ENCODE measurements around the gene DLGAP4.

Gene DLGAP4

GRCh38 chr20:36407199-36407733 lies 101.1 kb downstream of the DLGAP4 start:
- no peak for DNase-seq (ENCODE audit: low read depth)

GRCh38 chr20:36408219-36408618 lies 102.1 kb downstream of the DLGAP4 start:
- DNase-seq (ENCODE audit: low read depth) = no peak

- no peak for DNase-seq (ENCODE audit: low read depth)
These were observed 105.8 kb downstream of the DLGAP4 start for GRCh38 chr20:36411861-36412454.

GRCh38 chr20:36415475-36416002 lies 109.4 kb downstream of the DLGAP4 start:
- no peak for DNase-seq (ENCODE audit: low read depth)

- DNase-seq (ENCODE audit: low read depth) = no peak
These were observed 112.6 kb downstream of the DLGAP4 start for GRCh38 chr20:36418711-36419110.

GRCh38 chr20:36421641-36422040 lies 115.5 kb downstream of the DLGAP4 start:
- no peak for DNase-seq (ENCODE audit: low read depth)

- no peak for DNase-seq (ENCODE audit: low read depth)
These were observed 118.2 kb downstream of the DLGAP4 start for GRCh38 chr20:36424314-36424713.

- no peak for DNase-seq (ENCODE audit: low read depth)
These were observed 119.0 kb downstream of the DLGAP4 start for GRCh38 chr20:36425166-36425565.

GRCh38 chr20:36431604-36432003 lies 125.5 kb downstream of the DLGAP4 start:
- no peak for DNase-seq (ENCODE audit: low read depth)

GRCh38 chr20:36432096-36432495 lies 126.0 kb downstream of the DLGAP4 start:
- DNase-seq (ENCODE audit: low read depth) = no peak

- DNase-seq (ENCODE audit: low read depth) = no peak
These were observed 128.2 kb downstream of the DLGAP4 start for GRCh38 chr20:36434383-36434782.

GRCh38 chr20:36435124-36435523 lies 129.0 kb downstream of the DLGAP4 start:
- DNase-seq (ENCODE audit: low read depth) = no peak

- DNase-seq (ENCODE audit: low read depth) = peak; percentile 68
These were observed 129.7 kb downstream of the DLGAP4 start for GRCh38 chr20:36435592-36436541.

- DNase-seq (ENCODE audit: low read depth) = no peak
These were observed 133.0 kb downstream of the DLGAP4 start for GRCh38 chr20:36439040-36439730.

- DNase-seq (ENCODE audit: low read depth) = no peak
These were observed 133.6 kb downstream of the DLGAP4 start for GRCh38 chr20:36439731-36440072.

- no peak for DNase-seq (ENCODE audit: low read depth)
These were observed 134.4 kb downstream of the DLGAP4 start for GRCh38 chr20:36440370-36441026.

- DNase-seq (ENCODE audit: low read depth) = no peak
These were observed 134.9 kb downstream of the DLGAP4 start for GRCh38 chr20:36441027-36441414.

GRCh38 chr20:36441416-36441815 lies 135.3 kb downstream of the DLGAP4 start:
- no peak for DNase-seq (ENCODE audit: low read depth)

- DNase-seq (ENCODE audit: low read depth) = no peak
These were observed 139.7 kb downstream of the DLGAP4 start for GRCh38 chr20:36445847-36446246.

GRCh38 chr20:36446557-36446956 lies 140.4 kb downstream of the DLGAP4 start:
- DNase-seq (ENCODE audit: low read depth) = no peak

GRCh38 chr20:36447101-36447500 lies 141.0 kb downstream of the DLGAP4 start:
- DNase-seq (ENCODE audit: low read depth) = no peak

GRCh38 chr20:36449663-36450062 lies 143.5 kb downstream of the DLGAP4 start:
- no peak for DNase-seq (ENCODE audit: low read depth)
